GM12875 (cell line): Measurements from ENCODE around the gene KCNT1.

Experiments used
- H3K4me3 ChIP-seq: one replicate; pipeline ENCODE4 v1.5.1; 2011; ENCODE audit warnings: low read depth, low read length, control low read depth
- CTCF ChIP-seq: IDR thresholded peaks from 2 replicates; pipeline ENCODE4 v1.5.1; 2011; ENCODE audit warnings: low read depth, mild to moderate bottlenecking, control low read depth, inconsistent platforms, low read length, moderate library complexity, borderline replicate concordance; ENCODE audit not compliant: insufficient read depth

Gene KCNT1

GRCh38 chr9:135795391-135795790 lies 93.4 kb downstream of the KCNT1 start:
- no peak for TF ChIP-seq CTCF
- H3K4me3 ChIP-seq, result no peak overlapping the region

GRCh38 chr9:135796784-135797485 lies 95.0 kb downstream of the KCNT1 start:
- no peak overlapping the region for H3K4me3 ChIP-seq
- TF ChIP-seq CTCF, result no peak

- H3K4me3 ChIP-seq, result no peak overlapping the region
- TF ChIP-seq CTCF, result peak; percentile 82
Measured at GRCh38 chr9:135797507-135798262, 95.7 kb downstream of the KCNT1 start.

- no peak overlapping the region for H3K4me3 ChIP-seq
- TF ChIP-seq CTCF, result no peak
Measured at GRCh38 chr9:135798263-135798585, 96.2 kb downstream of the KCNT1 start.

- no peak for TF ChIP-seq CTCF
Measured at GRCh38 chr9:135799261-135799660, 97.3 kb downstream of the KCNT1 start.

GRCh38 chr9:135801070-135801469 lies 99.1 kb downstream of the KCNT1 start:
- no peak for TF ChIP-seq CTCF
- H3K4me3 ChIP-seq, result no peak overlapping the region

More at GRCh38 chr9:135799261-135799660, 97.3 kb downstream of the KCNT1 start:
- H3K4me3 ChIP-seq, result no peak overlapping the region
